GM12878 (cell line): ENCODE measurements around the gene GALE. TPM values are rescaled to one million over a fixed set of nuclear protein-coding genes. Genes with fewer than 3 reads are reported as not detected.
A peak's percentile ranks its signal among the peaks of the same experiment; 100 is the strongest.

Experiments
- BCL3 ChIP-seq: IDR thresholded peaks from 2 replicates; pipeline ENCODE4 v1.6.1; 2011; ENCODE audit warnings: borderline replicate concordance, low read depth, mild to moderate bottlenecking, moderate library complexity, low read length; ENCODE audit not compliant: insufficient read depth, poor library complexity, severe bottlenecking
- CHD1 ChIP-seq: IDR thresholded peaks from 2 replicates; pipeline ENCODE4 v1.6.1; 2012; ENCODE audit warnings: low read depth, low read length, improper control_type of control experiment
- CREM ChIP-seq: IDR thresholded peaks from 2 replicates; pipeline ENCODE4 v1.6.1; 2014; ENCODE audit warnings: antibody characterized with exemption, low read depth
- CTCF ChIP-seq, 3 experiments: IDR thresholded peaks in 2 of 3; conservative IDR thresholded peaks in 1 of 3; 2 replicates each; pipeline ENCODE4 v1.5.1; 2011; ENCODE audit warnings: low read depth in 3 of 3, low read length in 3 of 3, mild to moderate bottlenecking in 3 of 3, control low read depth in 2 of 3, moderate library complexity in 2 of 3, inconsistent platforms in 1 of 3, mixed read lengths in 1 of 3; ENCODE audit not compliant: control insufficient read depth in 2 of 3, insufficient read depth in 1 of 3; ENCODE audit errors: extremely low read depth in 1 of 3
- EGR1 ChIP-seq, 2 experiments: IDR thresholded peaks; 1 replicate in 1 of 2; 2 replicates in 1 of 2; pipeline ENCODE4 v1.6.1; 2011 to 2012; ENCODE audit warnings: low read depth in 2 of 2, low read length in 2 of 2, borderline replicate concordance in 1 of 2, mild to moderate bottlenecking in 1 of 2, moderate library complexity in 1 of 2
- ESRRA ChIP-seq: IDR thresholded peaks from 2 replicates; pipeline ENCODE4 v1.6.1; 2012; ENCODE audit warnings: mild to moderate bottlenecking, low read length, improper control_type of control experiment
- HDGF ChIP-seq: fragments of 450-650 bp; IDR thresholded peaks from 2 replicates; pipeline ENCODE4 v1.6.1; 2016; ENCODE audit warnings: antibody characterized with exemption
- IKZF1 ChIP-seq: fragments of 450-650 bp; conservative IDR thresholded peaks from 2 replicates; pipeline ENCODE4 v1.6.1; 2017; ENCODE audit warnings: antibody characterized with exemption, mild to moderate bottlenecking
- IRF3 ChIP-seq: fragments of 450-650 bp; IDR thresholded peaks from 2 replicates; pipeline ENCODE4 v1.6.1; 2014; ENCODE audit warnings: mild to moderate bottlenecking
- NBN ChIP-seq: fragments of 450-650 bp; IDR thresholded peaks from 2 replicates; pipeline ENCODE4 v1.6.1; 2016
- NRF1 ChIP-seq: conservative IDR thresholded peaks from 2 replicates; pipeline ENCODE4 v1.6.1; 2011; ENCODE audit warnings: mild to moderate bottlenecking, low read depth, low read length, improper control_type of control experiment
- PAX5 ChIP-seq: IDR thresholded peaks from 2 replicates; pipeline ENCODE4 v1.6.1; 2011; ENCODE audit warnings: low read depth, low read length, borderline replicate concordance
- POU2F2 ChIP-seq: IDR thresholded peaks from 3 replicates; pipeline ENCODE4 v1.6.1; 2011; ENCODE audit warnings: low read depth, mild to moderate bottlenecking, low read length, borderline replicate concordance
- PRDM15 ChIP-seq: fragments of 450-650 bp; formaldehyde crosslinking; IDR thresholded peaks from 2 replicates; pipeline ENCODE4 v1.4.0; 2020; ENCODE audit warnings: mild to moderate bottlenecking, moderate library complexity
- ZNF274 ChIP-seq: IDR thresholded peaks from one replicate; pipeline ENCODE4 v1.8.0; 2011; ENCODE audit not compliant: insufficient read length, insufficient read depth
- polyA plus RNA-seq, 11 experiments: library from polyadenylated mRNA; depleted of rRNA in 4 of 11; unstranded in 6 of 11; stranded (reverse) in 5 of 11; fragments of >200 nt; fragmentation: Nextera tagmentation in 4 of 11; fragmentation: Illumina TruSeq in 1 of 11; extraction: Ambion mirVana in 4 of 11; extraction: Trizol in 1 of 11; gene quantifications; 1 replicate in 1 of 11; 2 replicates in 10 of 11; pipeline versions ENCODE4 v1.2.1 to v1.2.3, GENCODE V29; 2011 to 2016; ENCODE audit warnings: inconsistent platforms in 2 of 11, missing spikeins in 2 of 11, low read depth in 1 of 11
- total RNA-seq, 4 experiments: library from RNA; depleted of rRNA in 3 of 4; stranded (reverse); fragments of >200 nt in 3 of 4; fragmentation: Illumina TruSeq in 1 of 4; extraction: Trizol in 1 of 4; gene quantifications; 2 replicates each; pipeline versions ENCODE4 v1.2.1 to v1.2.3, GENCODE V29; 2013 to 2021

Gene GALE
- total and polyA plus RNA-seq, 10 of the 15 experiments (the other 5 are each of a cell fraction or from before 2014, with no cell fraction given) = 4.2 to 93.7 (median 40.4) TPM

- TF ChIP-seq CTCF (IDR thresholded peaks at IDR 0.05 in 2 of 3, conservative IDR thresholded peaks at IDR 0.05 in 1 of 3; ENCODE audit: control insufficient read depth in 2 of 3, extremely low read depth in 1 of 3, insufficient read depth in 1 of 3, low read depth in 3 of 3, low read length in 3 of 3) (0 out of 6 replicates have a peak, but pooled peaks of 1 of the 3 experiments have one; percentile 1), IKZF1 (0 out of 2 replicates have a peak, but pooled peaks have one; percentile 24), NBN (0 out of 2 replicates have a peak, but pooled peaks have one; percentile 28), ZNF274 (no peak), EGR1 (IDR thresholded peaks at IDR 0.05; ENCODE audit: borderline replicate concordance in 1 of 2, low read depth in 2 of 2, low read length in 2 of 2) (peak in 1 of 2 experiments; percentile 64; a peak in 1 of 3 replicates), POU2F2 (no peak), HDGF (peak; percentile 75; the same call in 1 of the 2 replicates), BCL3 (no peak), ESRRA (no peak), NRF1 (no peak), CHD1 (no peak), IRF3 (no peak), CREM (no peak), PRDM15 (CRISPR knock-in tag) (no peak), PAX5 (no peak)
Measured at GRCh38 chr1:23838401-23838866, 37.9 kb upstream of the GALE start (continued).
